ENCODE data around the gene GDI1.

DNA sequence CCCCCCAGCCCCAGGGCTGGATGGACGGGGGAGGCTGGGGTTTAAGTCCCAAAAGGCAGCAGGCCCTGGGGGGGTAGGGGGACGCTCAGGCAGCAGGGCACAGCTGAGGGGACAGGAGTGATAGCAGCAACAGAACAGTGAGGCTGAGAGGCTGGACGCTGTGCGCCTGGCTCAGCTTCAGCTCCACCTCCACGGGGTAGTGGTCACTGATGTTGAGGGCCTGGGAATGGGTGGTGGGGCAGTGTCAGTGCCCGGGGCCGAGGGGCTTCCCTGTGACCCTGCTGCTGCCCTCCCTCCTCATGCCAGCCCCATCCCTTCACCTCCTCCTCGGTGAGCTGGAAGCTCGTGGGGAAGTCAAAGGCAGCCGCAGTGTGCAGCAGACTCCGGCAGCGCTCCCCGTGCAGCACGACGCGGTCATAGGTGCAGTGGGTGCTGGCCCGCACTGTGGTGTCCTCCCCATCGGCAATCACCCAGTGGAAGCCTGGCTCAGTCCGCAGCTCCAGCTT lies 34.3 kb upstream of the GDI1 start:
- TF ChIP-seq, protein P1, sequence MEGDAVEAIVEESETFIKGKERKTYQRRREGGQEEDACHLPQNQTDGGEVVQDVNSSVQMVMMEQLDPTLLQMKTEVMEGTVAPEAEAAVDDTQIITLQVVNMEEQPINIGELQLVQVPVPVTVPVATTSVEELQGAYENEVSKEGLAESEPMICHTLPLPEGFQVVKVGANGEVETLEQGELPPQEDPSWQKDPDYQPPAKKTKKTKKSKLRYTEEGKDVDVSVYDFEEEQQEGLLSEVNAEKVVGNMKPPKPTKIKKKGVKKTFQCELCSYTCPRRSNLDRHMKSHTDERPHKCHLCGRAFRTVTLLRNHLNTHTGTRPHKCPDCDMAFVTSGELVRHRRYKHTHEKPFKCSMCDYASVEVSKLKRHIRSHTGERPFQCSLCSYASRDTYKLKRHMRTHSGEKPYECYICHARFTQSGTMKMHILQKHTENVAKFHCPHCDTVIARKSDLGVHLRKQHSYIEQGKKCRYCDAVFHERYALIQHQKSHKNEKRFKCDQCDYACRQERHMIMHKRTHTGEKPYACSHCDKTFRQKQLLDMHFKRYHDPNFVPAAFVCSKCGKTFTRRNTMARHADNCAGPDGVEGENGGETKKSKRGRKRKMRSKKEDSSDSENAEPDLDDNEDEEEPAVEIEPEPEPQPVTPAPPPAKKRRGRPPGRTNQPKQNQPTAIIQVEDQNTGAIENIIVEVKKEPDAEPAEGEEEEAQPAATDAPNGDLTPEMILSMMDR (optimal IDR thresholded peaks at IDR 0.05 in 1 of 3, IDR thresholded peaks at IDR 0.05 in 1 of 3, conservative IDR thresholded peaks at IDR 0.05 in 1 of 3; ENCODE audit: extremely low read depth in 1 of 3, insufficient read depth in 2 of 3, low read length in 3 of 3) = no peak
- no peak for TF ChIP-seq EZH2 (IDR thresholded peaks at IDR 0.05; ENCODE audit: low read length)
